WTC11 (cell line): Measurements from ENCODE around the gene USB1. TPM values are rescaled to one million over a fixed set of nuclear protein-coding genes. Genes with fewer than 3 reads are reported as not detected.

ENCODE experiments used
- ATAC-seq: fragments of 200-7000 bp; cut with Tn5 transposase; 2 replicates; pipeline ENCODE4 v1.10.0; 2021; ENCODE audit warnings: mild to moderate bottlenecking, moderate library complexity
- CTCF ChIA-PET: fragments of 300-600 bp; sonication (Branson Sonifier 250); formaldehyde crosslinking; loops from one replicate; lab custom pipeline; 2021; ENCODE audit warnings: antibody characterized with exemption; lab: Charles Lee
- POLR2A ChIA-PET: fragments of 350-600 bp; sonication (Branson Sonifier 250); formaldehyde crosslinking; loops from one replicate; lab custom pipeline; 2021; ENCODE audit warnings: antibody characterized with exemption; lab: Charles Lee
- DNase-seq: peaks from one replicate; pipeline ENCODE4 v3.0.0; 2021; ENCODE audit warnings: low spot score
- H3K27ac Mint-ChIP-seq: 2 replicates; pipeline ENCODE4 v1.8.0; 2021; ENCODE audit warnings: mixed read lengths
- H3K27me3 Mint-ChIP-seq: 2 replicates; pipeline ENCODE4 v1.8.0; 2021; ENCODE audit warnings: low read depth, mild to moderate bottlenecking, moderate library complexity, mixed read lengths
- H3K36me3 Mint-ChIP-seq: 2 replicates; pipeline ENCODE4 v1.8.0; 2021; ENCODE audit warnings: mixed read lengths
- H3K4me1 Mint-ChIP-seq: 2 replicates; pipeline ENCODE4 v1.8.0; 2022; ENCODE audit warnings: mixed read lengths
- H3K4me3 Mint-ChIP-seq: 2 replicates; pipeline ENCODE4 v1.8.0; 2021; ENCODE audit warnings: mild to moderate bottlenecking, moderate library complexity, mixed read lengths
- H3K9me3 Mint-ChIP-seq: 2 replicates; pipeline ENCODE4 v1.8.0; 2021; ENCODE audit warnings: mixed read lengths
- AFF4 ChIP-seq: sonication (generic); formaldehyde crosslinking; IDR thresholded peaks from 2 replicates; pipeline ENCODE4 v1.8.1; 2023; ENCODE audit warnings: mild to moderate bottlenecking, missing genetic modification reagents, borderline replicate concordance
- FOXK1 ChIP-seq: sonication (generic); formaldehyde crosslinking; IDR thresholded peaks from 2 replicates; pipeline ENCODE4 v1.8.0; 2022; ENCODE audit warnings: mild to moderate bottlenecking, moderate library complexity, missing genetic modification reagents
- IRF2 ChIP-seq: sonication (generic); formaldehyde crosslinking; IDR thresholded peaks from 2 replicates; pipeline ENCODE4 v1.8.0; 2022; ENCODE audit warnings: low read depth, missing genetic modification reagents, borderline replicate concordance
- JAZF1 ChIP-seq: fragments of 250-450 bp; sonication (Bioruptor Pico); IDR thresholded peaks from 2 replicates; pipeline ENCODE4 v1.9.0; 2021; ENCODE audit warnings: moderate library complexity, mild to moderate bottlenecking, inconsistent platforms
- KAT7 ChIP-seq: sonication (generic); formaldehyde crosslinking; IDR thresholded peaks from 2 replicates; pipeline ENCODE4 v1.8.1; 2023; ENCODE audit warnings: missing genetic modification reagents, mild to moderate bottlenecking, borderline replicate concordance
- NR2C2 ChIP-seq: sonication (generic); formaldehyde crosslinking; IDR thresholded peaks from 2 replicates; pipeline ENCODE4 v1.8.0; 2022; ENCODE audit warnings: mild to moderate bottlenecking, missing genetic modification reagents
- NR3C1 ChIP-seq: sonication (generic); formaldehyde crosslinking; conservative IDR thresholded peaks from 2 replicates; pipeline ENCODE4 v1.8.1; 2023; ENCODE audit warnings: low read depth, mild to moderate bottlenecking, missing genetic modification reagents
- PRDM15 ChIP-seq: sonication (generic); formaldehyde crosslinking; IDR thresholded peaks from 2 replicates; pipeline ENCODE4 v1.8.0; 2022; ENCODE audit warnings: missing genetic modification reagents
- RORB ChIP-seq: fragments of 250-450 bp; sonication (Bioruptor Pico); IDR thresholded peaks from 2 replicates; pipeline ENCODE4 v1.9.0; 2021; ENCODE audit warnings: mild to moderate bottlenecking
- SMAD3 ChIP-seq: sonication (generic); formaldehyde crosslinking; IDR thresholded peaks from 2 replicates; pipeline ENCODE4 v1.8.0; 2022; ENCODE audit warnings: missing genetic modification reagents, mild to moderate bottlenecking, borderline replicate concordance
- SOX15 ChIP-seq: fragments of 250-450 bp; sonication (Bioruptor Pico); IDR thresholded peaks from 2 replicates; pipeline ENCODE4 v1.9.0; 2021; ENCODE audit warnings: mild to moderate bottlenecking
- STAT6 ChIP-seq: sonication (generic); formaldehyde crosslinking; conservative IDR thresholded peaks from 2 replicates; pipeline ENCODE4 v1.8.1; 2023; ENCODE audit warnings: mild to moderate bottlenecking, low read depth, missing genetic modification reagents, moderate library complexity
- TEAD1 ChIP-seq: sonication (generic); formaldehyde crosslinking; IDR thresholded peaks from 2 replicates; pipeline ENCODE4 v1.8.0; 2022; ENCODE audit warnings: mild to moderate bottlenecking, missing genetic modification reagents
- ZBTB21 ChIP-seq: sonication (generic); formaldehyde crosslinking; IDR thresholded peaks from 2 replicates; pipeline ENCODE4 v1.8.1; 2023; ENCODE audit warnings: mild to moderate bottlenecking, missing genetic modification reagents, borderline replicate concordance
- ZMAT4 ChIP-seq: fragments of 250-450 bp; sonication (Bioruptor Pico); IDR thresholded peaks from 2 replicates; pipeline ENCODE4 v1.9.0; 2021; ENCODE audit warnings: mild to moderate bottlenecking
- ZNF219 ChIP-seq: sonication (generic); formaldehyde crosslinking; IDR thresholded peaks from 2 replicates; pipeline ENCODE4 v1.8.0; 2023; ENCODE audit warnings: missing genetic modification reagents, mild to moderate bottlenecking, borderline replicate concordance
- ZSCAN18 ChIP-seq: fragments of 250-450 bp; sonication (Bioruptor Pico); IDR thresholded peaks from 2 replicates; pipeline ENCODE4 v2.1.2; 2022; ENCODE audit warnings: mild to moderate bottlenecking, moderate library complexity
- total RNA-seq: library from RNA; stranded (reverse); gene quantifications from 3 replicates; pipeline ENCODE4 v1.2.3, GENCODE V29; 2021

Gene USB1
- total RNA-seq, 1 experiment from 2014 or later, result 67.1 TPM

- Mint-ChIP-seq H3K27ac (no peak overlapping the region), H3K27me3 (peaks cover 12% of the 10 kb centered on the region), H3K9me3 (no peaks in the 10 kb centered on the region), H3K4me1 (peaks cover 11% of the 10 kb centered on the region), H3K4me3 (no peak overlapping the region), H3K36me3 (peaks cover under 1% of the 10 kb centered on the region; the same call in 1 of the 2 replicates)
- ATAC-seq, result no peak
- POLR2A ChIA-PET, result interaction anchor here (0.5 kb wide), 1 partner anchor 365 kb away, joined by 3 read pairs; no protein-coding TSS in a partner anchor
- CTCF ChIA-PET, result interaction anchor here (1.1 kb wide), 1 partner anchor 9 kb away, joined by 3 read pairs; the partner anchor contains the start of gene USB1
- no peak for DNase-seq
- no peak for TF ChIP-seq NR2C2 (CRISPR knock-in tag)
- no peak for TF ChIP-seq ZMAT4
These were observed 9.1 kb upstream of the USB1 start for GRCh38 chr16:57992084-57992483.

GRCh38 chr16:57993438-57993837 is 7.8 kb upstream of the USB1 start:
- H3K27ac Mint-ChIP-seq, result no peak overlapping the region; the same call in 1 of the 2 replicates
- ATAC-seq, result no peak
- no peak for DNase-seq
- no peaks in the 10 kb centered on the region for H3K9me3 Mint-ChIP-seq
- H3K27me3 Mint-ChIP-seq, result no peaks in the 10 kb centered on the region; the same call in 1 of the 2 replicates
- TF ChIP-seq RORB (CRISPR knock-in tag) (no peak), KAT7 (CRISPR knock-in tag) (no peak), PRDM15 (CRISPR knock-in tag) (no peak), IRF2 (CRISPR knock-in tag) (no peak), FOXK1 (no peak), STAT6 (CRISPR knock-in tag) (no peak), TEAD1 (no peak), JAZF1 (no peak), SOX15 (CRISPR knock-in tag) (no peak), SMAD3 (no peak), ZNF219 (no peak), ZSCAN18 (CRISPR knock-in tag) (no peak)
- ChIA-PET CTCF (interaction anchor here (0.9 to 1.0 kb wide), 3 partner anchors 9 to 130 kb away, joined by 3 to 4 read pairs (median 3); no protein-coding TSS in a partner anchor), POLR2A (interaction anchor here (0.5 to 0.6 kb wide), 2 partner anchors 8 to 85 kb away, joined by 3 read pairs; no protein-coding TSS in a partner anchor)
- peaks cover 4% of the 10 kb centered on the region; the same call in 1 of the 2 replicates for H3K36me3 Mint-ChIP-seq
- peaks cover 15% of the 10 kb centered on the region for H3K4me1 Mint-ChIP-seq
- no peak overlapping the region for H3K4me3 Mint-ChIP-seq

- no peak for TF ChIP-seq ZBTB21
- no peak for TF ChIP-seq NR3C1 (CRISPR knock-in tag)
- TF ChIP-seq AFF4, result no peak
- H3K4me1 Mint-ChIP-seq, result peaks cover 20% of the 10 kb centered on the region
- ATAC-seq, result no peak
- no peak for DNase-seq
- no peaks in the 10 kb centered on the region for H3K9me3 Mint-ChIP-seq
- H3K27me3 Mint-ChIP-seq, result no peaks in the 10 kb centered on the region
- H3K4me3 Mint-ChIP-seq, result no peak overlapping the region
- H3K27ac Mint-ChIP-seq, result no peak overlapping the region
- H3K36me3 Mint-ChIP-seq, result peaks cover 4% of the 10 kb centered on the region; the same call in 1 of the 2 replicates
- ChIA-PET CTCF (interaction anchor here (1.0 kb wide), 2 partner anchors 9 to 131 kb away, joined by 3 to 4 read pairs; no protein-coding TSS in a partner anchor), POLR2A (interaction anchor here (0.6 kb wide), 1 partner anchor 8 kb away, joined by 3 read pairs; no protein-coding TSS in a partner anchor)
These were observed 7.3 kb upstream of the USB1 start for GRCh38 chr16:57993897-57994296.
